ENCODE measurements around the gene PRKX.
A peak's percentile ranks its signal among the peaks of the same experiment; 100 is the strongest.

Gene PRKX

DNA sequence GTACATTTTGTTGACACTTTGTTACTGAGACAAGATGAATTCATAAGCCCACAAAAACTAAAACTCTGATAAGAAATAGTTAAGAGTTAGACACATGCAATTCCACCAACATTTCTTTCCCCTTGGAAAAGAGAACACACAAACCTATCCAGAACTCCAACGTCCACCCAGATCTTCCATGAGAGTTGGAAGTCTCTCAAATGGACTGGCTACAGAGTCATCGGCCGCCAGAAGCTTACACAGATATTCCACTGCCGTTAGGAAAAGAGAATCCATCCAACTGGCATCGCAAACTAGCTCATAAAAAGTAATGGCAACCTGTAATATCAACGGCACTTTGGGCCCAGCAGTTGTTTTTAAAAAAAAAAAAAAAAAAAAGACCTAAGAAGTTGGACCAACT is 114.7 kb downstream of the PRKX start (continued):
- TF ChIP-seq ZNF423 (tag by site-specific recombination; IDR thresholded peaks at IDR 0.05) = no peak
- no peak for TF ChIP-seq BCL11A (tag by site-specific recombination; IDR thresholded peaks at IDR 0.05; ENCODE audit: low read depth)
- TF ChIP-seq GLI2 (tag by site-specific recombination; IDR thresholded peaks at IDR 0.05; ENCODE audit: borderline replicate concordance, low read depth) = no peak
- no peak for TF ChIP-seq ZNF513 (tag by site-specific recombination; IDR thresholded peaks at IDR 0.05)
- TF ChIP-seq ZNF548 (tag by site-specific recombination; IDR thresholded peaks at IDR 0.05) = no peak
- TF ChIP-seq ZNF302 (tag by site-specific recombination; IDR thresholded peaks at IDR 0.05; ENCODE audit: low read depth) = no peak
- TF ChIP-seq, protein P1, sequence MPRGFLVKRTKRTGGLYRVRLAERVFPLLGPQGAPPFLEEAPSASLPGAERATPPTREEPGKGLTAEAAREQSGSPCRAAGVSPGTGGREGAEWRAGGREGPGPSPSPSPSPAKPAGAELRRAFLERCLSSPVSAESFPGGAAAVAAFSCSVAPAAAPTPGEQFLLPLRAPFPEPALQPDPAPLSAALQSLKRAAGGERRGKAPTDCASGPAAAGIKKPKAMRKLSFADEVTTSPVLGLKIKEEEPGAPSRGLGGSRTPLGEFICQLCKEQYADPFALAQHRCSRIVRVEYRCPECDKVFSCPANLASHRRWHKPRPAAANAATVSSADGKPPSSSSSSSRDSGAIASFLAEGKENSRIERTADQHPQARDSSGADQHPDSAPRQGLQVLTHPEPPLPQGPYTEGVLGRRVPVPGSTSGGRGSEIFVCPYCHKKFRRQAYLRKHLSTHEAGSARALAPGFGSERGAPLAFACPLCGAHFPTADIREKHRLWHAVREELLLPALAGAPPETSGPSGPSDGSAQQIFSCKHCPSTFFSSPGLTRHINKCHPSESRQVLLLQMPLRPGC (tag by site-specific recombination; IDR thresholded peaks at IDR 0.05) = no peak
- no peak for TF ChIP-seq ZNF140 (tag by site-specific recombination; IDR thresholded peaks at IDR 0.05)
- no peak for TF ChIP-seq RBAK (tag by site-specific recombination; IDR thresholded peaks at IDR 0.05)
- TF ChIP-seq KLF9 (tag by site-specific recombination; IDR thresholded peaks at IDR 0.05; ENCODE audit: low read depth) = no peak

DNA sequence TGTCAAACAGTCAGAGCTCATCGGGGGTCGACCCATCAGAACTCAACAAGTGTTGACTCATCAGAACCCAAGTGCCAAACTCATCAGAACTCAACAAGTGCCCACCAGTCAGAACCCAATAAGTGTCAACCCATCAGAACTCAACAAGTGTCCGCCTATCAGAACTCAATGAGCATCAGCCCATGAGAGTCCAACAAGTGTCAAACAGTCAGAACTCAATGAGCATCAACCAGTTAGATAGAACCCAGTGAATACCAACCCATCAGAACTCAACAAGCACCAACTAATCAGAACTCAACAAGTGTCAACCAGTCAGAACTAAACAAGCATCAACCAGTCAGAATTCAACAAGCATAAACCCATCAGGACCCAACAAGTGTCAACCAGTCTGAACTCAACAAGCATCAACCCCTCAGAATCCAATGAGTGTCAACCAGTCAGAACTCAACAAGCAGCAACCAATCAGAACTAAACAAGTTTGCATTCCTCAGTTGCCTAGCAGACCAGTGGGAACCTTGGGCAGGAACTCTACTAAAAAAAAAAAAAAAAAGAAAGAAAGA is 115.3 kb downstream of the PRKX start:
- POLR2A ChIA-PET = no interaction called here
- TF ChIP-seq RBAK (tag by site-specific recombination; IDR thresholded peaks at IDR 0.05) (no peak), KLF16 (tag by site-specific recombination; IDR thresholded peaks at IDR 0.05) (no peak), IKZF3 (tag by site-specific recombination; IDR thresholded peaks at IDR 0.05) (no peak), SCRT2 (tag by site-specific recombination; IDR thresholded peaks at IDR 0.05) (peak; percentile 87), ZNF529 (tag by site-specific recombination; IDR thresholded peaks at IDR 0.05; ENCODE audit: insufficient replicate concordance) (no peak), ZNF391 (tag by site-specific recombination; IDR thresholded peaks at IDR 0.05; ENCODE audit: borderline replicate concordance, low read depth) (no peak), ZEB2 (tag by site-specific recombination; IDR thresholded peaks at IDR 0.05) (no peak), REPIN1 (tag by site-specific recombination; IDR thresholded peaks at IDR 0.05; ENCODE audit: low read depth) (no peak), ZNF830 (tag by site-specific recombination; IDR thresholded peaks at IDR 0.05; ENCODE audit: low read depth) (no peak), ZFHX2 (tag by site-specific recombination; conservative IDR thresholded peaks at IDR 0.05) (no peak), PRDM1 (tag by site-specific recombination; IDR thresholded peaks at IDR 0.05) (no peak), ZNF223 (tag by site-specific recombination; IDR thresholded peaks at IDR 0.05) (no peak), SCRT1 (tag by site-specific recombination; IDR thresholded peaks at IDR 0.05; ENCODE audit: borderline replicate concordance) (peak; percentile 96), ZNF660 (tag by site-specific recombination; IDR thresholded peaks at IDR 0.05) (no peak)

DNA sequence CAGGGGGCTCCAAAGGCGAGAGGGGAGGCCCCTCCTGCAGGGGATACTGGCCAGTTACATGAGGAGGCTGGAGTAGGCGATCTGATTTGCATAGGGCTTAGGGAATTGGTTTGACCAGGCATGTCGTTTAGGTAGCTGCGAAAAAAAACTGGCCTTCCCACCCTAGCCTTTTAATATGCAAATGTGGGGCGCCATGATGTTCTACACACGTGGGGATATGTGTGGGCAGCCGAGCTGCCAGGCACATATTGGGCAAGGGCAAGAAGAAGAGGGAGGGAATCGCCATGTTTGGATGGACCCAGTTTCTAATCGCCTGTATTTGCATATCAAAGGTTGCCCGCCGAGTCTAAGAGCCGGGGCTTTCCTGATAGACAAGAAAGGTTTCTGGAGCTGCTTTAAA is 121.3 kb downstream of the PRKX start:
- ChIA-PET POLR2A (interaction anchor here (0.7 kb wide), 1 partner anchor 367 kb away, joined by 3 read pairs; no protein-coding TSS in a partner anchor), CTCF (no interaction called here)
- no peak overlapping the region for H3K4me3 ChIP-seq (ENCODE audit: low read depth, low read length)
- no peaks in the 10 kb centered on the region for H3K36me3 ChIP-seq (ENCODE audit: control insufficient read depth in 2 of 2, insufficient read depth in 1 of 2, low read length in 2 of 2)
- no peaks in the 10 kb centered on the region for H3K9me3 ChIP-seq (ENCODE audit: control insufficient read depth, insufficient read depth, low read depth, low read length)
- no peaks in the 10 kb centered on the region for H3K4me1 ChIP-seq (ENCODE audit: control insufficient read depth, insufficient read depth, low read length)
- no peak overlapping the region for H3K27ac ChIP-seq (ENCODE audit: extremely low read depth, low read depth, low read length)
- TF ChIP-seq KLF7 (tag by site-specific recombination; IDR thresholded peaks at IDR 0.05; ENCODE audit: borderline replicate concordance) (no peak), FEZF1 (tag by site-specific recombination; IDR thresholded peaks at IDR 0.05) (no peak), ZBTB49 (tag by site-specific recombination; IDR thresholded peaks at IDR 0.05; ENCODE audit: low read depth) (no peak), ZNF768 (tag by site-specific recombination; IDR thresholded peaks at IDR 0.05) (no peak), OSR2 (tag by site-specific recombination; IDR thresholded peaks at IDR 0.05) (no peak), ZNF292 (tag by site-specific recombination; IDR thresholded peaks at IDR 0.05; ENCODE audit: borderline replicate concordance, low read depth) (no peak)
- TF ChIP-seq, protein P2, sequence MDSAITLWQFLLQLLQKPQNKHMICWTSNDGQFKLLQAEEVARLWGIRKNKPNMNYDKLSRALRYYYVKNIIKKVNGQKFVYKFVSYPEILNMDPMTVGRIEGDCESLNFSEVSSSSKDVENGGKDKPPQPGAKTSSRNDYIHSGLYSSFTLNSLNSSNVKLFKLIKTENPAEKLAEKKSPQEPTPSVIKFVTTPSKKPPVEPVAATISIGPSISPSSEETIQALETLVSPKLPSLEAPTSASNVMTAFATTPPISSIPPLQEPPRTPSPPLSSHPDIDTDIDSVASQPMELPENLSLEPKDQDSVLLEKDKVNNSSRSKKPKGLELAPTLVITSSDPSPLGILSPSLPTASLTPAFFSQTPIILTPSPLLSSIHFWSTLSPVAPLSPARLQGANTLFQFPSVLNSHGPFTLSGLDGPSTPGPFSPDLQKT (IDR thresholded peaks at IDR 0.05; ENCODE audit: borderline replicate concordance, low read depth, low read length) = no peak

More for the DNA sequence above, 115.3 kb downstream of the PRKX start:
- Histone ChIP-seq H3K9me3 (ENCODE audit: control insufficient read depth, insufficient read depth, low read depth, low read length) (no peaks in the 10 kb centered on the region), H3K27ac (ENCODE audit: extremely low read depth, low read depth, low read length) (no peak overlapping the region), H3K4me1 (ENCODE audit: control insufficient read depth, insufficient read depth, low read length) (no peaks in the 10 kb centered on the region), H3K36me3 (ENCODE audit: control insufficient read depth in 2 of 2, insufficient read depth in 1 of 2, low read length in 2 of 2) (no peaks in the 10 kb centered on the region), H3K4me3 (ENCODE audit: low read depth, low read length) (no peak overlapping the region)
- CTCF ChIA-PET = no interaction called here
